ENCODE data around the gene PLCH2. TPM values are rescaled to one million over a fixed set of nuclear protein-coding genes. Genes with fewer than 3 reads are reported as not detected.

Gene PLCH2
- total RNA-seq, 1 donor from 2014 or later, result 0.16 TPM

GRCh38 chr1:2514863-2515762, 39.0 kb downstream of the PLCH2 start:
- H3K9me3 ChIP-seq (replicated peaks), result no peaks in the 10 kb centered on the region
- no peaks in the 10 kb centered on the region for H3K4me1 ChIP-seq
- no peak for DNase-seq
- no peak overlapping the region for H3K4me3 ChIP-seq
- no peak overlapping the region for H3K27ac ChIP-seq (replicated peaks)
- peaks cover 98% of the 10 kb centered on the region for H3K36me3 ChIP-seq
- no peaks in the 10 kb centered on the region for H3K27me3 ChIP-seq (ENCODE audit: low read depth)
- no peak for TF ChIP-seq CTCF (IDR thresholded peaks at IDR 0.05; ENCODE audit: borderline replicate concordance)
- intact Hi-C loops (cut with micrococcal nuclease), result no loop called here

- Histone ChIP-seq H3K27me3 (ENCODE audit: low read depth) (no peaks in the 10 kb centered on the region), H3K4me1 (peaks cover 1% of the 10 kb centered on the region), H3K4me3 (no peak overlapping the region), H3K36me3 (peaks cover 98% of the 10 kb centered on the region), H3K9me3 (replicated peaks) (no peaks in the 10 kb centered on the region), H3K27ac (replicated peaks) (no peak overlapping the region)
- intact Hi-C loops (cut with micrococcal nuclease), result no loop called here
- no peak for DNase-seq
- TF ChIP-seq CTCF (IDR thresholded peaks at IDR 0.05; ENCODE audit: borderline replicate concordance), result no peak
These were observed 39.6 kb downstream of the PLCH2 start for GRCh38 chr1:2515763-2516080.

DNA sequence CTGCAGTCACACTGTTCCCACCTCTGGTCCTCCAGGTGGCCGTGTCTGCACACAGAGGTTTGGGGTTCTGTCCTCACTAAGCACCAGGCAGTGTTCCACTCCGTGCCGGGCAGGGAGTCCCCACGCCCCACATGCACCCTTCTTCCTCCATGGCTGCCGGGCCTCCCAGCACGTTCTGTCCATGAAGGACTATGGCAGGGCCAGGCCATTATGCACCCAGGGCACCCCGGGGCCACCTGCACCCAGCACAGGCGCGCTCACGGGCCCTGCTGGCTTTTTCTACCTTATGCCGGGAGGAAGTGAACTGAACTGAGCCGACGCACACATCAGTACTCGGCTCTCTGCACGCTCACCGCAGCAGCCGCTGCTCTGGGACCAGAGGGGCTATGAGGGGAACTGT, 40.0 kb downstream of the PLCH2 start:
- DNase-seq, result no peak
- Histone ChIP-seq H3K27me3 (ENCODE audit: low read depth) (no peaks in the 10 kb centered on the region), H3K27ac (replicated peaks) (no peak overlapping the region), H3K9me3 (replicated peaks) (no peaks in the 10 kb centered on the region), H3K4me3 (no peak overlapping the region), H3K36me3 (peaks cover 98% of the 10 kb centered on the region), H3K4me1 (peaks cover 5% of the 10 kb centered on the region)
- TF ChIP-seq CTCF (IDR thresholded peaks at IDR 0.05; ENCODE audit: borderline replicate concordance), result no peak
- intact Hi-C loops (cut with micrococcal nuclease), result no loop called here

DNA sequence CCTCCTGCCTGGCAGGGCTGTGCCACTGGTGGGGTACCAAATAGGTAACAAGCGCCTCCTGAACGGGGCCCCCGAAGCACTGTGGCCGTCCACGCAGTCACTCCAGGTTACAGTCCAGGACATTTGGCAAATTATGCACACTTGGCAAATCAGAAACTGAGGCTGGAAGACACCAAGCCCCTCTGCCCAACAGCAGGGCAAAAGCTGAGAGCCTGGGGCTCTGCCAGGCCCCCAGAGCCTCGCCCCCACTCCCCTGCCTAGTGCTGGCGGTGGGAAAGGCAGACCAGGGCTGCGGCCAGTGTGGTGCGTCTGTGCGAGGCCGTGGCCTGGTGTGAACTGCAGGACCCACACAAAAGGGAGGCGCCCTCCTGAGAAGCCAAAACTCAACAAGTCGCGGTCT, 40.9 kb downstream of the PLCH2 start:
- DNase-seq, result no peak
- Histone ChIP-seq H3K36me3 (peaks cover 96% of the 10 kb centered on the region), H3K27me3 (ENCODE audit: low read depth) (no peaks in the 10 kb centered on the region), H3K27ac (replicated peaks) (no peak overlapping the region), H3K4me1 (peaks cover 11% of the 10 kb centered on the region), H3K9me3 (replicated peaks) (no peaks in the 10 kb centered on the region), H3K4me3 (no peak overlapping the region)
- no peak for TF ChIP-seq CTCF (IDR thresholded peaks at IDR 0.05; ENCODE audit: borderline replicate concordance)
- intact Hi-C loops (cut with micrococcal nuclease), result no loop called here

GRCh38 chr1:2517966-2518365, 41.9 kb downstream of the PLCH2 start:
- H3K36me3 ChIP-seq, result peaks cover 86% of the 10 kb centered on the region
- no peaks in the 10 kb centered on the region for H3K27me3 ChIP-seq (ENCODE audit: low read depth)
- intact Hi-C loops (cut with micrococcal nuclease), result no loop called here
- H3K27ac ChIP-seq (replicated peaks), result no peak overlapping the region
- H3K4me3 ChIP-seq, result no peak overlapping the region
- H3K9me3 ChIP-seq (replicated peaks), result no peaks in the 10 kb centered on the region
- no peak for DNase-seq
- TF ChIP-seq CTCF (IDR thresholded peaks at IDR 0.05; ENCODE audit: borderline replicate concordance), result no peak
- H3K4me1 ChIP-seq, result peaks cover 12% of the 10 kb centered on the region

All from left ventricle myocardium inferior (tissue), 1 donor.